ENCODE data around the gene ASAH2. TPM values are rescaled to one million over a fixed set of nuclear protein-coding genes. Genes with fewer than 3 reads are reported as not detected.

Gene ASAH2
- polyA plus RNA-seq, 1 donor = 6.8 TPM

Other genes starting within 250 kb of the ASAH2 start
- 91.0 TPM for gene WASHC2A, start 183.6 kb downstream of the ASAH2 start, polyA plus RNA-seq (ENCODE audit: insufficient read length)

Measured in left kidney (tissue), 1 donor.